Endothelial cell of umbilical vein (primary cell): ENCODE data around the gene TRDMT1. TPM values are rescaled to one million over a fixed set of nuclear protein-coding genes. Genes with fewer than 3 reads are reported as not detected.

Experiments
- BruUV-seq: library from RNA; stranded (reverse); fragments of 400-500 nt; replicated peaks from 2 replicates; lab custom pipeline; 2021; lab: Mats Ljungman, UMichigan
- CTCF ChIA-PET: fragments of 300-600, 350-600 bp; sonication (Branson Sonifier 250); formaldehyde crosslinking; loops from one replicate; lab custom pipeline; 2021; ENCODE audit warnings: antibody characterized with exemption, inconsistent platforms; lab: Charles Lee
- POLR2A ChIA-PET: fragments of 300-600, 350-600 bp; sonication (Branson Sonifier 250); formaldehyde crosslinking; loops from one replicate; lab custom pipeline; 2021; ENCODE audit warnings: antibody characterized with exemption, inconsistent platforms; lab: Charles Lee
- DNase-seq: peaks from one replicate; pipeline ENCODE4 v3.0.0-alpha.2; 2011; ENCODE audit warnings: low read depth, low spot score
- FAIRE-seq: peaks from 2 replicates; lab custom pipeline; 2011; peaks lifted over from hg19 to GRCh38; lab: Jason Lieb, UNC
- H2AFZ ChIP-seq: 2 replicates; pipeline ENCODE4 v1.6.0; 2012; ENCODE audit warnings: low read depth, low read length, control low read depth, inconsistent platforms
- H3K27ac ChIP-seq: 2 replicates; pipeline ENCODE4 v1.5.1; 2011; ENCODE audit warnings: low read depth, mild to moderate bottlenecking, control low read depth, low read length, moderate library complexity; ENCODE audit not compliant: insufficient read depth
- H3K27me3 ChIP-seq, 2 experiments: 2 replicates each; pipeline versions ENCODE4 v1.6.0 to v1.6.1; 2011; ENCODE audit warnings: low read length in 2 of 2, mixed read lengths in 1 of 2; ENCODE audit not compliant: control insufficient read depth in 2 of 2, insufficient read depth in 2 of 2
- H3K36me3 ChIP-seq, 2 experiments: 2 replicates in 1 of 2; 3 replicates in 1 of 2; pipeline ENCODE4 v1.5.1; 2011; ENCODE audit warnings: low read length in 2 of 2, mild to moderate bottlenecking in 1 of 2, moderate library complexity in 1 of 2; ENCODE audit not compliant: control insufficient read depth in 2 of 2, insufficient read depth in 2 of 2; ENCODE audit errors: extremely low read depth in 1 of 2
- H3K4me1 ChIP-seq: 3 replicates; pipeline ENCODE4 v1.5.1; 2011; ENCODE audit warnings: mild to moderate bottlenecking, low read length; ENCODE audit not compliant: control insufficient read depth, insufficient read depth; ENCODE audit errors: extremely low read depth
- H3K4me2 ChIP-seq: 2 replicates; pipeline ENCODE4 v1.6.1; 2011; ENCODE audit warnings: low read length, control low read depth, mixed read lengths; ENCODE audit not compliant: insufficient read depth
- H3K4me3 ChIP-seq, 3 experiments: fragments of 200-600 bp in 1 of 3; sonication (generic), shearing (Covaris generic) in 1 of 3; replicated peaks in 1 of 3; 2 replicates each; pipeline ENCODE4 v1.5.1; 2011 to 2016; ENCODE audit warnings: control low read depth in 3 of 3, low read length in 3 of 3, mild to moderate bottlenecking in 2 of 3, inconsistent platforms in 1 of 3, low read depth in 1 of 3, moderate library complexity in 1 of 3; ENCODE audit not compliant: insufficient read depth in 1 of 3
- H3K79me2 ChIP-seq: 2 replicates; pipeline ENCODE4 v1.6.0; 2012; ENCODE audit warnings: low read length, inconsistent platforms; ENCODE audit not compliant: control insufficient read depth, insufficient read depth
- H3K9ac ChIP-seq: replicated peaks from 2 replicates; pipeline ENCODE3; 2011; ENCODE audit warnings: low read length, control low read depth; ENCODE audit not compliant: insufficient read depth; ENCODE audit errors: extremely low read depth
- H3K9me1 ChIP-seq: replicated peaks from 3 replicates; pipeline ENCODE4 v1.6.0; 2011; ENCODE audit warnings: mild to moderate bottlenecking, low read length; ENCODE audit not compliant: control insufficient read depth, insufficient read depth; ENCODE audit errors: extremely low read depth
- H3K9me3 ChIP-seq: replicated peaks from 2 replicates; pipeline ENCODE4 v1.5.1; 2012; ENCODE audit warnings: low read length, inconsistent platforms; ENCODE audit not compliant: control insufficient read depth, insufficient read depth
- H4K20me1 ChIP-seq: replicated peaks from 2 replicates; pipeline ENCODE3; 2011; ENCODE audit warnings: mild to moderate bottlenecking, low read length; ENCODE audit not compliant: control insufficient read depth, insufficient read depth; ENCODE audit errors: extremely low read depth
- EZH2 ChIP-seq: IDR thresholded peaks from 2 replicates; pipeline ENCODE4 v1.6.1; 2012; ENCODE audit warnings: borderline replicate concordance, low read depth, mild to moderate bottlenecking, moderate library complexity, low read length, inconsistent platforms; ENCODE audit not compliant: severe bottlenecking
- FOS ChIP-seq: IDR thresholded peaks from 2 replicates; pipeline ENCODE4 v1.6.1; 2011; ENCODE audit warnings: mild to moderate bottlenecking, low read length, moderate library complexity, borderline replicate concordance; ENCODE audit not compliant: insufficient read depth
- GATA2 ChIP-seq: IDR thresholded peaks from 2 replicates; pipeline ENCODE4 v1.7.0; 2011; ENCODE audit warnings: low read depth, mild to moderate bottlenecking, moderate library complexity, mixed read lengths, low read length; ENCODE audit not compliant: insufficient read length, insufficient read depth
- JUN ChIP-seq: IDR thresholded peaks from 2 replicates; pipeline ENCODE4 v1.6.1; 2011; ENCODE audit warnings: borderline replicate concordance, low read depth; ENCODE audit not compliant: insufficient read length, insufficient read depth
- MYC ChIP-seq: IDR thresholded peaks from one replicate; pipeline ENCODE4 v1.6.1; 2011; ENCODE audit warnings: mild to moderate bottlenecking, low read depth, low read length
- POLR2A ChIP-seq: IDR thresholded peaks from 2 replicates; pipeline ENCODE4 v1.6.1; 2012; ENCODE audit warnings: low read depth, mild to moderate bottlenecking, control low read depth, low read length
- POLR2AphosphoS5 ChIP-seq: IDR thresholded peaks from 2 replicates; pipeline ENCODE4 v1.6.1; 2012; ENCODE audit warnings: low read depth, mild to moderate bottlenecking, control low read depth, low read length, moderate library complexity; ENCODE audit not compliant: insufficient read depth
- dilution Hi-C: fragments of 300-500 bp; cut with MboI; formaldehyde crosslinking; loops from one replicate; pipeline ENCODE4 v1.15.0; 2019; ENCODE audit warnings: low sequenced_read_pairs; ENCODE audit not compliant: extremely low pct_ligation_motif_present
- intact Hi-C: fragments of 100-400 bp; cut with micrococcal nuclease; formaldehyde crosslinking; loops from one replicate; pipeline ENCODE4 v1.10.0; 2022
- polyA plus RNA-seq, 4 experiments: library from polyadenylated mRNA; depleted of rRNA in 3 of 4; stranded (reverse) in 3 of 4; unstranded in 1 of 4; fragments of >200 nt; gene quantifications; 2 replicates each; pipeline versions ENCODE4 v1.2.1 to v1.2.3, GENCODE V29; 2011 to 2012; ENCODE audit warnings: missing spikeins in 1 of 4
- total RNA-seq: library from RNA; stranded (reverse); gene quantifications from 2 replicates; pipeline ENCODE4 v1.2.3, GENCODE V29; 2021
- TF ChIP-seq, protein P1 (sequence below), 2 donors: IDR thresholded peaks; 1 replicate in 1 of 2; 2 replicates in 1 of 2; pipeline ENCODE4 v1.5.1; 2011; ENCODE audit warnings: low read length in 2 of 2, mild to moderate bottlenecking in 2 of 2, moderate library complexity in 2 of 2, control low read depth in 1 of 2, inconsistent platforms in 1 of 2, low read depth in 1 of 2; ENCODE audit not compliant: insufficient read depth in 1 of 2; ENCODE audit errors: extremely low read depth in 1 of 2
- TF ChIP-seq, protein P2 (sequence below): IDR thresholded peaks from 2 replicates; pipeline ENCODE4 v1.6.1; 2011; ENCODE audit not compliant: insufficient read depth, insufficient read length

TRDMT1 gene
- total and polyA plus RNA-seq, 2 donors (not counting 3 experiments of a cell fraction or from before 2014, with no cell fraction given): 10.0 to 12.3 TPM

DNA sequence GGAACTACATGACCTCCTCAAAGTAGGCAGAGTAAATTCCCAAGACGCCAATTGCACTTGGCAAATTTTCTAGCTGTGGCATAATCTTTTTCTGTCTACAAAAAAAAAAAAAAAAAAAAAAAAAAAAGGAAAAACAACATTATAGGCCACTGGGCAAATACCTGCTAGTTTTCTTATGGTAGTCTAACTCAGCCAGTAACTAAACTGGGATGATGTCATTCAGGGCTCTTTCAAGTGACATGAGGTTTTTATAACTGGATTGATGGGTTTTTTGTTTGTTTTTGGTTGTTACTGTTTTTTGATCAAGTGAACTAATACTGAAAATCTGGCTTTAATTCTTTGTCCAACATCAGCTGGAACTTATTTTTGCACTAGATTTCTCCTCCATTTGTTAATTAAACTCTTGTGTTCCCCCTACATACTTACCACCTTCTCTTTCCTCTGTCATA is 19.2 kb upstream of the TRDMT1 start:
- no peaks in the 10 kb centered on the region for H3K9me1 ChIP-seq
- H3K27me3 ChIP-seq: no peaks in the 10 kb centered on the region
- no peak overlapping the region for H3K27ac ChIP-seq
- no peaks in the 10 kb centered on the region for H3K9me3 ChIP-seq
- no TSS peak for BruUV-seq
- dilution Hi-C loops: no loop called here
- no peak overlapping the region for H3K4me2 ChIP-seq
- ChIA-PET POLR2A (interaction anchor here (0.6 kb wide), 1 partner anchor 21 kb away, joined by 3 read pairs; no protein-coding TSS in a partner anchor), CTCF (interaction anchor here (0.7 to 1.1 kb wide), 3 partner anchors 8 to 316 kb away, joined by 3 read pairs; no protein-coding TSS in a partner anchor)
- H3K4me1 ChIP-seq: peaks cover 11% of the 10 kb centered on the region
- no peaks in the 10 kb centered on the region for H3K79me2 ChIP-seq
- TF ChIP-seq FOS: no peak
- TF ChIP-seq, protein P1, sequence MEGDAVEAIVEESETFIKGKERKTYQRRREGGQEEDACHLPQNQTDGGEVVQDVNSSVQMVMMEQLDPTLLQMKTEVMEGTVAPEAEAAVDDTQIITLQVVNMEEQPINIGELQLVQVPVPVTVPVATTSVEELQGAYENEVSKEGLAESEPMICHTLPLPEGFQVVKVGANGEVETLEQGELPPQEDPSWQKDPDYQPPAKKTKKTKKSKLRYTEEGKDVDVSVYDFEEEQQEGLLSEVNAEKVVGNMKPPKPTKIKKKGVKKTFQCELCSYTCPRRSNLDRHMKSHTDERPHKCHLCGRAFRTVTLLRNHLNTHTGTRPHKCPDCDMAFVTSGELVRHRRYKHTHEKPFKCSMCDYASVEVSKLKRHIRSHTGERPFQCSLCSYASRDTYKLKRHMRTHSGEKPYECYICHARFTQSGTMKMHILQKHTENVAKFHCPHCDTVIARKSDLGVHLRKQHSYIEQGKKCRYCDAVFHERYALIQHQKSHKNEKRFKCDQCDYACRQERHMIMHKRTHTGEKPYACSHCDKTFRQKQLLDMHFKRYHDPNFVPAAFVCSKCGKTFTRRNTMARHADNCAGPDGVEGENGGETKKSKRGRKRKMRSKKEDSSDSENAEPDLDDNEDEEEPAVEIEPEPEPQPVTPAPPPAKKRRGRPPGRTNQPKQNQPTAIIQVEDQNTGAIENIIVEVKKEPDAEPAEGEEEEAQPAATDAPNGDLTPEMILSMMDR (IDR thresholded peaks at IDR 0.05; ENCODE audit: extremely low read depth in 1 of 2, insufficient read depth in 1 of 2, low read depth in 1 of 2, low read length in 2 of 2): no peak
- no peak for TF ChIP-seq POLR2AphosphoS5
- TF ChIP-seq, protein P2, sequence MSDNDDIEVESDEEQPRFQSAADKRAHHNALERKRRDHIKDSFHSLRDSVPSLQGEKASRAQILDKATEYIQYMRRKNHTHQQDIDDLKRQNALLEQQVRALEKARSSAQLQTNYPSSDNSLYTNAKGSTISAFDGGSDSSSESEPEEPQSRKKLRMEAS: no peak
- no peak for TF ChIP-seq POLR2A
- TF ChIP-seq EZH2: no peak
- TF ChIP-seq JUN: no peak
- TF ChIP-seq MYC: no peak
- TF ChIP-seq GATA2: no peak
- H3K4me3 ChIP-seq: no peak overlapping the region
- intact Hi-C loops: no loop called here
- no peak for DNase-seq
- FAIRE-seq: no peak
- no peak overlapping the region for H3K9ac ChIP-seq
- H3K36me3 ChIP-seq: no peaks in the 10 kb centered on the region
- no peak overlapping the region for H2AFZ ChIP-seq
- no peaks in the 10 kb centered on the region for H4K20me1 ChIP-seq
